Stomach (tissue), 4 donors: ENCODE results near the gene SUN3.
"Not testable (repeated sequence)": the region's sequence is repeated elsewhere in the genome, so short reads cannot be mapped to it uniquely, and the experiment has no call there.

Source experiments
- CTCF ChIP-seq, 7 experiments: fragments of 450-650 bp in 4 of 7; fragments of 200-600 bp in 3 of 7; sonication (generic) in 3 of 7; IDR thresholded peaks; one replicate each; pipeline ENCODE4 v1.5.1; 2016 to 2019; ENCODE audit warnings: antibody characterized with exemption in 7 of 7, control low read depth in 2 of 7, mild to moderate bottlenecking in 1 of 7
- POLR2A ChIP-seq, 4 donors: fragments of 450-650 bp; IDR thresholded peaks; one replicate each; pipeline ENCODE4 v1.6.1; 2016; ENCODE audit warnings: antibody characterized with exemption in 4 of 4, control low read depth in 2 of 4, mild to moderate bottlenecking in 1 of 4, moderate library complexity in 1 of 4

GRCh38 chr7:47989607-47990400 lies 39.1 kb downstream of the SUN3 start:
- not testable (repeated sequence) for TF ChIP-seq POLR2A, CTCF (IDR thresholded peaks at IDR 0.05)
